GM23338 (cell line): ENCODE data around the gene MAGI1. TPM values are rescaled to one million over a fixed set of nuclear protein-coding genes. Genes with fewer than 3 reads are reported as not detected.

ENCODE experiments used
- ATAC-seq: fragments of 200-7000 bp; cut with Tn5 transposase; 3 replicates; pipeline ENCODE4 v1.9.1; 2020
- DNase-seq: peaks from one replicate; pipeline ENCODE4 v3.0.0-alpha.2; 2015; ENCODE audit warnings: low spot score
- H2AFZ ChIP-seq: fragments of 200-600 bp; sonication (generic); 2 replicates; pipeline ENCODE4 v1.8.0; 2016; ENCODE audit warnings: antibody characterized with exemption, mild to moderate bottlenecking, moderate library complexity
- H3F3A ChIP-seq: fragments of 200-600 bp; sonication (generic); replicated peaks from 2 replicates; pipeline ENCODE4 v1.8.0; 2017; ENCODE audit warnings: antibody characterized with exemption, mixed run types, low read depth
- H3K27ac ChIP-seq: fragments of 200-600 bp; sonication (generic); 2 replicates; pipeline ENCODE4 v1.6.1; 2016; ENCODE audit warnings: low read depth
- H3K27me3 ChIP-seq: fragments of 200-600 bp; sonication (generic); 2 replicates; pipeline ENCODE4 v1.8.0; 2016; ENCODE audit warnings: mild to moderate bottlenecking, mixed run types, moderate library complexity; ENCODE audit not compliant: insufficient read depth
- H3K36me3 ChIP-seq: fragments of 200-600 bp; sonication (generic); 2 replicates; pipeline ENCODE4 v1.8.0; 2016; ENCODE audit warnings: mild to moderate bottlenecking; ENCODE audit not compliant: insufficient read depth
- H3K4me1 ChIP-seq: fragments of 200-600 bp; sonication (generic); 2 replicates; pipeline ENCODE4 v1.8.0; 2016; ENCODE audit warnings: mild to moderate bottlenecking, moderate library complexity; ENCODE audit not compliant: insufficient read depth
- H3K4me2 ChIP-seq: fragments of 200-600 bp; sonication (generic); 2 replicates; pipeline ENCODE4 v1.7.1; 2017; ENCODE audit warnings: mixed run types
- H3K4me3 ChIP-seq: fragments of 200-600 bp; sonication (generic); 2 replicates; pipeline ENCODE4 v1.6.1; 2016; ENCODE audit warnings: mixed run types
- H3K79me2 ChIP-seq: fragments of 200-600 bp; sonication (generic); replicated peaks from 2 replicates; pipeline ENCODE4 v1.8.0; 2017; ENCODE audit warnings: mild to moderate bottlenecking; ENCODE audit not compliant: insufficient read depth
- H3K9me2 ChIP-seq: fragments of 200-600 bp; sonication (generic); 2 replicates; pipeline ENCODE4 v1.8.0; 2017; ENCODE audit not compliant: insufficient read depth
- H4K20me1 ChIP-seq: fragments of 200-600 bp; sonication (generic); replicated peaks from 2 replicates; pipeline ENCODE4 v1.8.0; 2017; ENCODE audit warnings: mild to moderate bottlenecking; ENCODE audit not compliant: insufficient read depth
- H3K27ac Mint-ChIP-seq: 2 replicates; pipeline ENCODE4 v1.8.0; 2020; ENCODE audit warnings: inconsistent platforms, mild to moderate bottlenecking, moderate library complexity, mixed read lengths
- H3K27me3 Mint-ChIP-seq: 3 replicates; pipeline ENCODE4 v1.8.0; 2022; ENCODE audit warnings: low read depth, mild to moderate bottlenecking, moderate library complexity, mixed read lengths, inconsistent platforms; ENCODE audit not compliant: insufficient read depth, poor library complexity
- H3K36me3 Mint-ChIP-seq: 3 replicates; pipeline ENCODE4 v1.8.0; 2021; ENCODE audit warnings: low read depth, mild to moderate bottlenecking, inconsistent platforms, moderate library complexity, mixed read lengths
- H3K4me1 Mint-ChIP-seq: 3 replicates; pipeline ENCODE4 v1.8.0; 2020; ENCODE audit warnings: mild to moderate bottlenecking, inconsistent platforms, mixed read lengths
- H3K4me3 Mint-ChIP-seq: 3 replicates; pipeline ENCODE4 v1.8.0; 2021; ENCODE audit warnings: moderate library complexity, mild to moderate bottlenecking, inconsistent platforms, mixed read lengths
- H3K9me3 Mint-ChIP-seq: 3 replicates; pipeline ENCODE4 v1.8.0; 2020; ENCODE audit warnings: moderate library complexity, mild to moderate bottlenecking, inconsistent platforms, mixed read lengths
- CREB1 ChIP-seq: fragments of 250-450 bp; sonication (Bioruptor Pico); IDR thresholded peaks from 2 replicates; pipeline ENCODE4 v1.5.0; 2020; ENCODE audit warnings: low read depth, mild to moderate bottlenecking, moderate library complexity
- CTCF ChIP-seq, 2 experiments: fragments of 200-600 bp in 1 of 2; sonication (generic) in 1 of 2; conservative IDR thresholded peaks; 2 replicates each; pipeline versions ENCODE4 v1.5.1 to v1.6.1; 2016 to 2017; ENCODE audit warnings: antibody characterized with exemption in 2 of 2, low read depth in 2 of 2, mild to moderate bottlenecking in 2 of 2, moderate library complexity in 1 of 2
- ETS1 ChIP-seq: IDR thresholded peaks from 2 replicates; pipeline ENCODE4 v1.6.1; 2016; ENCODE audit warnings: antibody characterized with exemption
- EZH2phosphoT487 ChIP-seq: fragments of 200-600 bp; sonication (generic); IDR thresholded peaks from one replicate; pipeline ENCODE4 v1.8.1; 2018; ENCODE audit warnings: antibody characterized with exemption; ENCODE audit not compliant: unreplicated experiment
- JUNB ChIP-seq: IDR thresholded peaks from one replicate; pipeline ENCODE4 v1.6.1; 2016; ENCODE audit warnings: antibody characterized with exemption; ENCODE audit not compliant: unreplicated experiment
- NANOG ChIP-seq: IDR thresholded peaks from 2 replicates; pipeline ENCODE4 v1.6.1; 2016; ENCODE audit warnings: antibody characterized with exemption, borderline replicate concordance
- POLR2AphosphoS5 ChIP-seq: IDR thresholded peaks from 2 replicates; pipeline ENCODE4 v1.6.1; 2016; ENCODE audit warnings: antibody characterized with exemption, low read depth
- REST ChIP-seq: IDR thresholded peaks from one replicate; pipeline ENCODE4 v1.6.1; 2018; ENCODE audit warnings: antibody characterized with exemption; ENCODE audit not compliant: unreplicated experiment
- STAT1 ChIP-seq: IDR thresholded peaks from one replicate; pipeline ENCODE4 v1.6.1; 2016; ENCODE audit warnings: antibody characterized with exemption; ENCODE audit not compliant: unreplicated experiment
- ZNF331 ChIP-seq: fragments of 250-450 bp; sonication (Bioruptor Pico); IDR thresholded peaks from 2 replicates; pipeline ENCODE4 v1.5.0; 2020; ENCODE audit warnings: low read depth, mild to moderate bottlenecking, moderate library complexity
- ZNF462 ChIP-seq: fragments of 250-450 bp; sonication (Bioruptor Pico); IDR thresholded peaks from 2 replicates; pipeline ENCODE4 v1.5.0; 2020; ENCODE audit warnings: mild to moderate bottlenecking, moderate library complexity
- polyA plus RNA-seq: library from polyadenylated mRNA; unstranded; fragments of >200 nt; fragmentation: Nextera tagmentation; extraction: Ambion mirVana; gene quantifications from 2 replicates; pipeline ENCODE4 v1.2.1, GENCODE V29; 2016
- total RNA-seq: library from RNA; depleted of rRNA; stranded (reverse); fragments of >200 nt; shearing (Covaris generic); gene quantifications from 2 replicates; pipeline ENCODE4 v1.2.3, GENCODE V29; 2014

MAGI1 gene
- total and polyA plus RNA-seq, 2 experiments from 2014 or later = 27.4 to 71.2 TPM

GRCh38 chr3:65576228-65576627 lies 462.5 kb downstream of the MAGI1 start:
- peaks cover 5% of the 10 kb centered on the region; the same call in 1 of the 3 replicates for H3K36me3 Mint-ChIP-seq

More at GRCh38 chr3:65576228-65576627, 462.5 kb downstream of the MAGI1 start:
- no peak overlapping the region for H3K4me3 ChIP-seq
- no peaks in the 10 kb centered on the region for H3K27me3 ChIP-seq
- H3K4me1 Mint-ChIP-seq = peaks cover 32% of the 10 kb centered on the region; the same call in 2 of the 3 replicates
- no peaks in the 10 kb centered on the region for H3K36me3 ChIP-seq
- DNase-seq (no peak), ATAC-seq (peak; percentile 48; the same call in 2 of the 3 replicates)
- no peak overlapping the region for H3K4me2 ChIP-seq
- H3K4me1 ChIP-seq = peaks cover 14% of the 10 kb centered on the region
- H3K9me2 ChIP-seq = no peaks in the 10 kb centered on the region
- H3F3A ChIP-seq = no peaks in the 10 kb centered on the region
- H3K27me3 Mint-ChIP-seq = no peaks in the 10 kb centered on the region
- no peak overlapping the region for H3K27ac Mint-ChIP-seq
- no peak overlapping the region for H3K27ac ChIP-seq
- peaks cover 16% of the 10 kb centered on the region for H4K20me1 ChIP-seq
- TF ChIP-seq JUNB = no peak
- TF ChIP-seq ZNF331 (CRISPR knock-in tag) = no peak
- TF ChIP-seq EZH2phosphoT487 = no peak
- TF ChIP-seq ZNF462 = no peak
- no peak for TF ChIP-seq STAT1
- no peak for TF ChIP-seq CTCF (conservative IDR thresholded peaks at IDR 0.05; ENCODE audit: low read depth in 2 of 2)
- no peak for TF ChIP-seq POLR2AphosphoS5
- TF ChIP-seq NANOG = no peak
- no peak for TF ChIP-seq CREB1 (CRISPR knock-in tag)
- TF ChIP-seq REST = no peak
- TF ChIP-seq ETS1 = no peak
- no peak overlapping the region for H2AFZ ChIP-seq
- no peak overlapping the region for H3K4me3 Mint-ChIP-seq
- no peaks in the 10 kb centered on the region for H3K9me3 Mint-ChIP-seq
- peaks cover 99% of the 10 kb centered on the region for H3K79me2 ChIP-seq
